Gastrocnemius medialis (tissue), 4 donors: Measurements from ENCODE around the gene TPSAB1. TPM values are rescaled to one million over a fixed set of nuclear protein-coding genes. Genes with fewer than 3 reads are reported as not detected.
"Not testable (repeated sequence)": the region's sequence is repeated elsewhere in the genome, so short reads cannot be mapped to it uniquely, and the experiment has no call there.

Source experiments
- ATAC-seq, 2 donors: fragments of 150-250 bp; one replicate each; pipeline ENCODE4 v1.9.1; 2016
- DNase-seq, 2 donors: peaks; one replicate each; pipeline ENCODE4 v3.0.0-alpha.2; 2019
- H3K27ac ChIP-seq, 4 donors: fragments of 200-600 bp; sonication (generic); 1 replicate in 1 of 4; 2 replicates in 3 of 4; pipeline ENCODE4 v1.5.1; 2016 to 2018; ENCODE audit warnings: mild to moderate bottlenecking in 2 of 4, moderate library complexity in 1 of 4
- H3K27me3 ChIP-seq, 3 donors: fragments of 200-600 bp; sonication (generic) in 2 of 3; 1 replicate in 1 of 3; 2 replicates in 2 of 3; pipeline versions ENCODE4 v1.5.1 to v1.6.0; 2016 to 2019; ENCODE audit warnings: mild to moderate bottlenecking in 1 of 3, moderate library complexity in 1 of 3
- H3K36me3 ChIP-seq, 2 donors: fragments of 200-600 bp; sonication (generic) in 1 of 2; one replicate each; pipeline ENCODE4 v1.5.1; 2017 to 2018
- H3K4me1 ChIP-seq, 2 donors: fragments of 200-600 bp; sonication (generic) in 1 of 2; one replicate each; pipeline ENCODE4 v1.5.1; 2016 to 2017; ENCODE audit warnings: mild to moderate bottlenecking in 2 of 2
- H3K4me3 ChIP-seq, 4 donors: fragments of 200-600 bp; sonication (generic) in 3 of 4; 1 replicate in 1 of 4; 2 replicates in 3 of 4; pipeline ENCODE4 v1.5.1; 2016 to 2019; ENCODE audit warnings: mild to moderate bottlenecking in 2 of 4
- H3K9me3 ChIP-seq, 3 donors: fragments of 200-600 bp; sonication (generic) in 2 of 3; 1 replicate in 1 of 3; 2 replicates in 2 of 3; pipeline ENCODE4 v1.5.1; 2016 to 2019
- CTCF ChIP-seq, 5 experiments: fragments of 450-650 bp in 3 of 5; fragments of 200-600 bp in 2 of 5; sonication (generic) in 2 of 5; IDR thresholded peaks in 4 of 5; conservative IDR thresholded peaks in 1 of 5; 1 replicate in 4 of 5; 2 replicates in 1 of 5; pipeline ENCODE4 v1.5.1; 2016 to 2019; ENCODE audit warnings: antibody characterized with exemption in 5 of 5, mild to moderate bottlenecking in 3 of 5, moderate library complexity in 3 of 5
- POLR2A ChIP-seq, 2 donors: fragments of 450-650 bp; IDR thresholded peaks; one replicate each; pipeline ENCODE4 v1.6.1; 2017; ENCODE audit warnings: antibody characterized with exemption in 2 of 2, mild to moderate bottlenecking in 2 of 2, moderate library complexity in 2 of 2
- in situ Hi-C, 4 donors: fragments of 200-750 bp; cut with MboI; loops; one replicate each; pipeline versions ENCODE4 v1.15.0 to v1.8.0; 2017; ENCODE audit warnings: low sequenced_read_pairs in 4 of 4
- intact Hi-C: fragments of 100-400 bp; cut with DNase I; formaldehyde crosslinking; loops from one replicate; pipeline ENCODE4 v1.15.1; 2023; ENCODE audit warnings: low total_unique reads
- total RNA-seq, 4 donors: library from RNA; depleted of rRNA; stranded (reverse); fragments of >200 nt; gene quantifications; one replicate each; pipeline versions ENCODE4 v1.1.0 to v1.2.3, GENCODE V29; 2016

Gene TPSAB1
- total RNA-seq, 4 donors from 2014 or later: 3.3 to 14.9 (median 7.8) TPM

GRCh38 chr16:1256296-1256873, 15.9 kb downstream of the TPSAB1 start:
- intact Hi-C loops, H3K36me3 ChIP-seq, DNase-seq, H3K4me1 ChIP-seq, H3K4me3 ChIP-seq, H3K9me3 ChIP-seq, in situ Hi-C loops, ATAC-seq, H3K27ac ChIP-seq: not testable (repeated sequence)
- peaks cover 19 to 35% (median 23%) of the 10 kb centered on the region in 3 donors for H3K27me3 ChIP-seq

DNA sequence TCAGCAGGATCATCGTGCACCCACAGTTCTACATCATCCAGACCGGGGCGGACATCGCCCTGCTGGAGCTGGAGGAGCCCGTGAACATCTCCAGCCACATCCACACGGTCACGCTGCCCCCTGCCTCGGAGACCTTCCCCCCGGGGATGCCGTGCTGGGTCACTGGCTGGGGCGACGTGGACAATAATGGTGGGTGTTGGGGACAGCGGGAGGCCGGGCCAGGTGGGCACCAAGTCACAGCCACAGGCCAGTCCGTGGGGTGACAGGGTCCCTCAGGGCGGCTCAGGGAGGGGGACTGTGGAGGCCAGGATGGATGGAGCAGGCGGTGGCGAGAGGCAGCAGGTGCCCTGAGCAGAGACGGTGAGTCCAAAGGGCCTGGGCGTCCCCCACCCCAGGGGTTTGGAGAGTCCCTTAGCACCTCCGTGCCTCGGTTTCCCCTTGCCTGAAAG, 16.4 kb downstream of the TPSAB1 start:
- TF ChIP-seq POLR2A (IDR thresholded peaks at IDR 0.05) (no peak), CTCF (IDR thresholded peaks at IDR 0.05 in 4 of 5, conservative IDR thresholded peaks at IDR 0.05 in 1 of 5) (no peak)
- Histone ChIP-seq H3K4me3 (no peak overlapping the region), H3K27ac (no peak overlapping the region), H3K4me1 (no peaks in the 10 kb centered on the region), H3K9me3 (no peaks in the 10 kb centered on the region), H3K27me3 (peaks cover 24 to 40% (median 28%) of the 10 kb centered on the region in 3 donors), H3K36me3 (no peaks in the 10 kb centered on the region)
- intact Hi-C loops (no loop called here), in situ Hi-C loops (no loop called here)
- DNase-seq: no peak
- ATAC-seq: no peak

DNA sequence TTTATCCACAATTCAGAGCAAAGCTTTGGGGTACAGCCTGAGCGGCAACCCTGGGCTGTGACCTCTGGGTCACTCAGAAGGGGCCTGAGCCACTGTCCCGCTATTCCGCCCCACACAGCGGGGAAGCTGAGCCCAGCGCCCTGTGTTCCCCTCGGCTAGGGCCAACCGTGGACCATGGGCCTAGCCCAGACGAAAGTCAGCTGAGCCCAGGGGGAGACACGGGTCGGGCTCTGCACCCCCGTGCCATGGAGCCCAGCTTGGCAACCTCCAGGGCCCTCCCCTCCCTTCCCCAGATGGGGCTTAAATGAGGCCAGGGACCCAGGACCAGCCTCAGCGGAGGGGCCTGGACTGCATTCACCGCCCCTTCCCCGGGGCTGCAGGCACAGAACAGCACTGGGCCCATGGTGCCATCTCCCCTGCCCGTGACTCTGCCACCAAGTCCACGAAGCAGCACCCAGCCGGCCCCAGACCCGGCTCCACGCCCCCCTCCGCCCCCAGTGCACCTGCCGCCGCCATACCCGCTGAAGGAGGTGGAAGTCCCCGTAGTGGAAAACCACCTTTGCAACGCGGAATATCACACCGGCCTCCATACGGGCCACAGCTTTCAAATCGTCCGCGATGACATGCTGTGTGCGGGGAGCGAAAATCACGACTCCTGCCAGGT, 17.2 kb downstream of the TPSAB1 start:
- H3K4me1 ChIP-seq: no peaks in the 10 kb centered on the region
- no peak for ATAC-seq

GRCh38 chr16:1258225-1258600, 17.7 kb downstream of the TPSAB1 start:
- Histone ChIP-seq H3K4me1 (no peaks in the 10 kb centered on the region), H3K27me3 (peaks cover 34 to 53% (median 40%) of the 10 kb centered on the region in 3 donors), H3K9me3 (no peaks in the 10 kb centered on the region), H3K36me3 (no peaks in the 10 kb centered on the region), H3K27ac (no peak overlapping the region), H3K4me3 (no peak overlapping the region)
- in situ Hi-C loops: no loop called here
- TF ChIP-seq POLR2A (IDR thresholded peaks at IDR 0.05): no peak
- TF ChIP-seq CTCF (IDR thresholded peaks at IDR 0.05 in 4 of 5, conservative IDR thresholded peaks at IDR 0.05 in 1 of 5): no peak
- DNase-seq (no peak), ATAC-seq (no peak)
- intact Hi-C loops: no loop called here

More for the DNA sequence above, 17.2 kb downstream of the TPSAB1 start:
- TF ChIP-seq POLR2A (IDR thresholded peaks at IDR 0.05) (no peak), CTCF (IDR thresholded peaks at IDR 0.05 in 4 of 5, conservative IDR thresholded peaks at IDR 0.05 in 1 of 5) (no peak)
- DNase-seq: no peak
- H3K27ac ChIP-seq: no peak overlapping the region
- in situ Hi-C loops: no loop called here
- intact Hi-C loops: no loop called here
- H3K36me3 ChIP-seq: no peaks in the 10 kb centered on the region
- peaks cover 32 to 48% (median 36%) of the 10 kb centered on the region in 3 donors for H3K27me3 ChIP-seq
- no peak overlapping the region for H3K4me3 ChIP-seq
- no peaks in the 10 kb centered on the region for H3K9me3 ChIP-seq

DNA sequence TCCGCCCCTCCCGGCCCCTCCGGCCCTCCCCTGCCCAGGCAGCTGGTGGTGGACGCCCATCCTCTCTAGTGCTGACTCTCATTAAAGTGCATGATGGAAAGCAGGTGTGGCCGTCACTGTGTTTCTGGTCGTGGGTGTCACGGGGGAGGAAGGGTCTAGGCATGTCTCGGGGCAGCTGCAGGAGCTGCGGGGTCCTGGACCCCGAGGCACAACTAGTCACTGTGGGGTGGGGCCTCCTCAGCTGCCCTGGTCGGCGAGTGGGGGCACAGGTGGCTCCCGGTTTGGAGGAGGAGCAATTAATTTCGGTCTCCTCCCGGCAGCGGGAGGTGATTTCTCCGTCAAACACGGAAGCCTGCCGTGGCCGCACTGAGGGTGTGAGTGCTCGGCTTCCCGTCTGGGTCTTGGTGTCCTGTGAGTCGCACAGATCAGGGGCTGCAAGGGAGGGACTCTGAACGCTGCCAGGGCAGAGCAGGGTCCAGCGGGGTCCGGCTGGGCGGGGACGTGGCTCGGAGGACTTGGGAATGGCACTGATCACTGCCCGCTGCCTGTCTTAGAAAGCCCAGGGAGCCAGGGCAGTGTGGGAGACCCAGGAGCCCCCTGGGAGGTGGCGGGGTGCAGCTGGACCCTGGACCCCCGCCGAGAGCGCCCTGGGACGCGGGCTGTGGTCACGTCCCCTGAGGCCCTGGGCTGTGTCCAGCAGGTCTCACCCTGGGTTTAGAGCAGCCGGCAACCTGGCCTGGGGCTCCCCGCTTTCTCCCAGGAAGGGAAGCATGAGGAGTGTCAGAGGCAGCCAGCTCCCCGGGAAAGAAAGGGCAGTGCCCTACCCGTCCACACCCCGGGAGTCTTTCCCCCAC, 18.6 kb downstream of the TPSAB1 start:
- no peak overlapping the region for H3K4me3 ChIP-seq
- no peak overlapping the region for H3K27ac ChIP-seq
- H3K9me3 ChIP-seq: no peaks in the 10 kb centered on the region
- intact Hi-C loops: no loop called here
- no peak for ATAC-seq
- no peaks in the 10 kb centered on the region for H3K4me1 ChIP-seq
- no peak for TF ChIP-seq CTCF (IDR thresholded peaks at IDR 0.05 in 4 of 5, conservative IDR thresholded peaks at IDR 0.05 in 1 of 5)
- no peak for TF ChIP-seq POLR2A (IDR thresholded peaks at IDR 0.05)
- H3K27me3 ChIP-seq: peaks cover 34 to 56% (median 45%) of the 10 kb centered on the region in 3 donors
- no peak for DNase-seq
- in situ Hi-C loops: no loop called here
- no peaks in the 10 kb centered on the region for H3K36me3 ChIP-seq
